ENCODE measurements around the gene TUBA4A. TPM values are rescaled to one million over a fixed set of nuclear protein-coding genes. Genes with fewer than 3 reads are reported as not detected.

The TUBA4A gene
- total RNA-seq, 1 donor from 2014 or later = 21.7 TPM

Small RNA genes lying within 50 kb of the gene (microRNA-seq; reads per million reads assigned to microRNA genes)
- gene MIR153-1 (ENCODE audit: borderline number of aligned reads) = not detected

Other genes with a start within 250 kb of the TUBA4A start
- not detected for gene CFAP65, start 212.4 kb downstream of the TUBA4A start, total RNA-seq
- gene IHH, start 193.0 kb downstream of the TUBA4A start, total RNA-seq = 0.26 TPM
- 13.8 TPM for gene NHEJ1, start 93.1 kb downstream of the TUBA4A start, total RNA-seq
- 0.93 TPM for gene SLC23A3, start 83.9 kb downstream of the TUBA4A start, total RNA-seq
- gene CNPPD1, start 77.0 kb downstream of the TUBA4A start, total RNA-seq = 82.8 TPM
- 68.1 TPM for gene RETREG2, start 75.6 kb downstream of the TUBA4A start, total RNA-seq
- gene ZFAND2B, start 47.1 kb downstream of the TUBA4A start, total RNA-seq = 31.3 TPM
- gene ABCB6, start 35.0 kb downstream of the TUBA4A start, total RNA-seq = 36.5 TPM
- 59.0 TPM for gene ATG9A, start 24.3 kb downstream of the TUBA4A start, total RNA-seq
- 15.9 TPM for gene ANKZF1, start 24.1 kb downstream of the TUBA4A start, total RNA-seq
- gene GLB1L, start 8.5 kb downstream of the TUBA4A start, total RNA-seq = 13.5 TPM
- 16.1 TPM for gene STK16, start 8.4 kb downstream of the TUBA4A start, total RNA-seq
- gene TUBA4B, start 675 bp downstream of the TUBA4A start, total RNA-seq = not detected
- 67.5 TPM for gene DNAJB2, start 25.4 kb upstream of the TUBA4A start, total RNA-seq
- gene PTPRN, start 55.5 kb upstream of the TUBA4A start, total RNA-seq = not detected
- gene RESP18, start 78.8 kb upstream of the TUBA4A start, total RNA-seq = not detected
- 78.6 TPM for gene DNPEP, start 134.0 kb upstream of the TUBA4A start, total RNA-seq
- gene DES, start 164.5 kb upstream of the TUBA4A start, total RNA-seq = 62.5 TPM
- gene SPEG, start 180.9 kb upstream of the TUBA4A start, total RNA-seq = 4.7 TPM
- gene GMPPA, start 245.0 kb upstream of the TUBA4A start, total RNA-seq = 32.4 TPM